H1 (cell line): ENCODE measurements around the gene MGAT5. TPM values are rescaled to one million over a fixed set of nuclear protein-coding genes. Genes with fewer than 3 reads are reported as not detected.

ENCODE experiments used
- CTCF ChIA-PET: fragments of 300-600 bp; sonication (Branson Sonifier 250); formaldehyde crosslinking; loops from one replicate; lab custom pipeline; 2021; ENCODE audit not compliant: partially characterized antibody; lab: Charles Lee
- POLR2A ChIA-PET: fragments of 300-600 bp; sonication (Branson Sonifier 250); formaldehyde crosslinking; loops from one replicate; lab custom pipeline; 2021; ENCODE audit warnings: inconsistent platforms; ENCODE audit not compliant: partially characterized antibody; lab: Charles Lee
- DNase-seq, 2 experiments: peaks; one replicate each; pipeline versions ENCODE4 v3.0.0 to v3.0.0-alpha.2; 2010 to 2022; ENCODE audit warnings: low spot score in 2 of 2, low read depth in 1 of 2, mixed read lengths in 1 of 2
- FAIRE-seq: peaks from 2 replicates; lab custom pipeline; 2011; peaks lifted over from hg19 to GRCh38; lab: Jason Lieb, UNC
- H2AFZ ChIP-seq: 2 replicates; pipeline ENCODE4 v1.8.1; 2012; ENCODE audit warnings: low read length, inconsistent platforms
- H2AK5ac ChIP-seq: 2 replicates; pipeline ENCODE4 v1.6.1; 2013; ENCODE audit warnings: low read depth, low read length
- H2BK120ac ChIP-seq: replicated peaks from 2 replicates; pipeline ENCODE3; 2013; ENCODE audit warnings: low read depth, low read length, inconsistent platforms
- H2BK12ac ChIP-seq: 2 replicates; pipeline ENCODE4 v1.6.1; 2013; ENCODE audit warnings: low read depth, low read length
- H2BK15ac ChIP-seq: 2 replicates; pipeline ENCODE4 v1.6.1; 2013; ENCODE audit warnings: low read length
- H2BK20ac ChIP-seq: 2 replicates; pipeline ENCODE4 v1.6.1; 2013; ENCODE audit warnings: low read length
- H2BK5ac ChIP-seq: 2 replicates; pipeline ENCODE4 v1.6.1; 2013; ENCODE audit warnings: low read depth, low read length
- H3K14ac ChIP-seq: 2 replicates; pipeline ENCODE4 v1.6.1; 2013; ENCODE audit warnings: inconsistent platforms; ENCODE audit not compliant: insufficient read length
- H3K18ac ChIP-seq: 2 replicates; pipeline ENCODE4 v1.6.1; 2013; ENCODE audit warnings: low read length; ENCODE audit errors: extremely low read depth
- H3K23ac ChIP-seq: 2 replicates; pipeline ENCODE4 v1.6.1; 2013; ENCODE audit warnings: inconsistent platforms; ENCODE audit not compliant: insufficient read length
- H3K23me2 ChIP-seq: 2 replicates; pipeline ENCODE4 v1.6.1; 2013; ENCODE audit warnings: low read depth, low read length
- H3K27ac ChIP-seq: 2 replicates; pipeline ENCODE4 v1.6.1; 2011; ENCODE audit warnings: low read depth, low read length, inconsistent platforms
- H3K27me3 ChIP-seq, 4 experiments: replicated peaks in 1 of 4; 1 replicate in 1 of 4; 2 replicates in 3 of 4; pipeline versions ENCODE4 v1.6.1 to v1.8.1; 2011 to 2013; ENCODE audit warnings: low read length in 3 of 4, mild to moderate bottlenecking in 3 of 4, inconsistent platforms in 2 of 4, mixed read lengths in 2 of 4, moderate library complexity in 1 of 4; ENCODE audit not compliant: control insufficient read depth in 3 of 4, insufficient read depth in 3 of 4; ENCODE audit errors: extremely low read depth in 1 of 4
- H3K36me3 ChIP-seq, 4 experiments: 2 replicates each; pipeline versions ENCODE4 v1.6.1 to v1.8.1; 2011 to 2013; ENCODE audit warnings: mild to moderate bottlenecking in 4 of 4, low read length in 3 of 4, moderate library complexity in 2 of 4, control low read depth in 1 of 4, inconsistent platforms in 1 of 4; ENCODE audit not compliant: insufficient read depth in 4 of 4, control insufficient read depth in 2 of 4
- H3K4ac ChIP-seq: replicated peaks from 2 replicates; pipeline ENCODE3; 2013; ENCODE audit warnings: low read length, low read depth, mixed read lengths, inconsistent platforms; ENCODE audit not compliant: insufficient read length
- H3K4me1 ChIP-seq, 4 experiments: replicated peaks in 1 of 4; 1 replicate in 1 of 4; 2 replicates in 3 of 4; pipeline versions ENCODE4 v1.6.1 to v1.8.1; 2011 to 2013; ENCODE audit warnings: low read length in 3 of 4, inconsistent platforms in 2 of 4, mixed read lengths in 1 of 4; ENCODE audit not compliant: insufficient read depth in 4 of 4, control insufficient read depth in 3 of 4
- H3K4me2 ChIP-seq, 2 experiments: 2 replicates each; pipeline versions ENCODE4 v1.6.1 to v1.8.1; 2011 to 2013; ENCODE audit warnings: low read depth in 2 of 2, low read length in 2 of 2, control low read depth in 1 of 2, inconsistent platforms in 1 of 2, mild to moderate bottlenecking in 1 of 2; ENCODE audit not compliant: insufficient read depth in 1 of 2
- H3K4me3 ChIP-seq, 4 experiments: fragments of 200-600, 300-600 bp in 1 of 4; sonication (generic), shearing (Covaris generic), sonication (Bioruptor Twin) in 1 of 4; 2 replicates each; pipeline versions ENCODE4 v1.5.1 to v1.8.1; 2011 to 2016; ENCODE audit warnings: low read length in 4 of 4, low read depth in 3 of 4, control low read depth in 2 of 4, inconsistent platforms in 2 of 4, mild to moderate bottlenecking in 2 of 4, mixed read lengths in 1 of 4, moderate library complexity in 1 of 4; ENCODE audit not compliant: insufficient read depth in 2 of 4; ENCODE audit errors: extremely low read depth in 1 of 4
- H3K56ac ChIP-seq: replicated peaks from 2 replicates; pipeline ENCODE3; 2013; ENCODE audit warnings: low read depth, mild to moderate bottlenecking, mixed read lengths, low read length, inconsistent platforms; ENCODE audit not compliant: insufficient read length
- H3K79me1 ChIP-seq: 2 replicates; pipeline ENCODE4 v1.6.1; 2013; ENCODE audit warnings: low read depth, low read length, control low read depth
- H3K79me2 ChIP-seq, 2 experiments: 2 replicates each; pipeline versions ENCODE4 v1.6.1 to v1.8.1; 2012 to 2013; ENCODE audit warnings: low read length in 2 of 2, mild to moderate bottlenecking in 2 of 2, inconsistent platforms in 1 of 2; ENCODE audit not compliant: insufficient read depth in 2 of 2, control insufficient read depth in 1 of 2
- H3K9ac ChIP-seq, 4 experiments: replicated peaks in 1 of 4; 1 replicate in 1 of 4; 2 replicates in 3 of 4; pipeline versions ENCODE4 v1.6.1 to v1.8.1; 2011 to 2013; ENCODE audit warnings: low read depth in 3 of 4, low read length in 3 of 4, control low read depth in 2 of 4, mild to moderate bottlenecking in 2 of 4, moderate library complexity in 2 of 4, inconsistent platforms in 1 of 4; ENCODE audit errors: extremely low read depth in 1 of 4
- H3K9me3 ChIP-seq, 2 experiments: 2 replicates each; pipeline versions ENCODE4 v1.6.1 to v1.8.1; 2012 to 2013; ENCODE audit warnings: mild to moderate bottlenecking in 2 of 2, moderate library complexity in 2 of 2, control low read depth in 1 of 2, inconsistent platforms in 1 of 2, low read depth in 1 of 2, low read length in 1 of 2, mixed read lengths in 1 of 2; ENCODE audit not compliant: insufficient read depth in 2 of 2
- H4K20me1 ChIP-seq, 2 experiments: replicated peaks in 1 of 2; 2 replicates each; pipeline versions ENCODE3 to v1.8.1; 2011 to 2013; ENCODE audit warnings: inconsistent platforms in 2 of 2, low read length in 2 of 2, mild to moderate bottlenecking in 1 of 2; ENCODE audit not compliant: insufficient read depth in 2 of 2, control insufficient read depth in 1 of 2
- H4K5ac ChIP-seq: 2 replicates; pipeline ENCODE4 v1.6.1; 2013; ENCODE audit warnings: low read length, low read depth, mixed read lengths, inconsistent platforms; ENCODE audit not compliant: insufficient read length
- H4K8ac ChIP-seq: 2 replicates; pipeline ENCODE4 v1.8.0; 2013; ENCODE audit warnings: mild to moderate bottlenecking, moderate library complexity, low read length, inconsistent platforms; ENCODE audit not compliant: insufficient read depth; ENCODE audit errors: extremely low read depth
- H4K91ac ChIP-seq: replicated peaks from 2 replicates; pipeline ENCODE3; 2013; ENCODE audit warnings: low read length, mixed read lengths, inconsistent platforms; ENCODE audit not compliant: insufficient read length
- BRCA1 ChIP-seq: IDR thresholded peaks from 2 replicates; pipeline ENCODE4 v1.6.1; 2012; ENCODE audit warnings: low read depth, low read length, improper control_type of control experiment
- CHD1 ChIP-seq: IDR thresholded peaks from 2 replicates; pipeline ENCODE4 v1.6.1; 2012; ENCODE audit warnings: low read depth, low read length, improper control_type of control experiment
- CTBP2 ChIP-seq: IDR thresholded peaks from 2 replicates; pipeline ENCODE4 v1.7.0; 2011; ENCODE audit warnings: borderline replicate concordance, mild to moderate bottlenecking, moderate library complexity, mixed read lengths, low read length; ENCODE audit not compliant: insufficient read depth, insufficient read length
- GABPA ChIP-seq: IDR thresholded peaks from 2 replicates; pipeline ENCODE4 v1.6.1; 2011; ENCODE audit warnings: mild to moderate bottlenecking, low read length, moderate library complexity, borderline replicate concordance; ENCODE audit not compliant: insufficient read depth
- GTF2F1 ChIP-seq: IDR thresholded peaks from 2 replicates; pipeline ENCODE4 v1.6.1; 2012; ENCODE audit warnings: low read depth, low read length, improper control_type of control experiment, borderline replicate concordance
- HDAC6 ChIP-seq: IDR thresholded peaks from one replicate; pipeline ENCODE4 v1.7.1; 2012; ENCODE audit warnings: low read depth, mild to moderate bottlenecking, inconsistent platforms, low read length, moderate library complexity
- PHF8 ChIP-seq: fragments of 200-600 bp; sonication (generic); conservative IDR thresholded peaks from 2 replicates; pipeline ENCODE4 v1.7.1; 2012; ENCODE audit warnings: low read depth, mild to moderate bottlenecking, inconsistent platforms, low read length, moderate library complexity
- RAD21 ChIP-seq, 2 experiments: IDR thresholded peaks in 1 of 2; conservative IDR thresholded peaks in 1 of 2; 2 replicates each; pipeline ENCODE4 v1.6.1; 2011; ENCODE audit warnings: low read depth in 2 of 2, low read length in 2 of 2, improper control_type of control experiment in 1 of 2, inconsistent platforms in 1 of 2, mild to moderate bottlenecking in 1 of 2, moderate library complexity in 1 of 2
- TBP ChIP-seq: IDR thresholded peaks from 2 replicates; pipeline ENCODE4 v1.6.1; 2011; ENCODE audit warnings: low read depth, low read length, improper control_type of control experiment
- ZNF274 ChIP-seq: IDR thresholded peaks from 2 replicates; pipeline ENCODE4 v1.7.0; 2012; ENCODE audit warnings: low read length, borderline replicate concordance; ENCODE audit errors: extremely low read depth
- WGBS, 2 experiments: shearing (Covaris generic) in 1 of 2; methylation state at CpG; one replicate each; pipeline versions ENCODE4 v1.1.6 to v1.1.7; 2013 to 2015; ENCODE audit warnings: low lambda C conversion rate in 2 of 2, mixed read lengths in 2 of 2, inconsistent platforms in 1 of 2, low coverage in 1 of 2, missing lambda C conversion rate in 1 of 2; ENCODE audit not compliant: insufficient replicate concordance in 2 of 2, insufficient coverage in 1 of 2, insufficient read length in 1 of 2; ENCODE audit errors: extremely low coverage in 1 of 2, missing lambda C conversion rate in 1 of 2; 5-methylcytosine and 5-hydroxymethylcytosine counted together
- polyA plus RNA-seq, 7 experiments: library from polyadenylated mRNA; depleted of rRNA in 3 of 7; stranded (reverse) in 5 of 7; unstranded in 2 of 7; fragments of >200 nt in 5 of 7; fragments of 200-250 nt in 2 of 7; gene quantifications; 1 replicate in 5 of 7; 2 replicates in 1 of 7; 4 replicates in 1 of 7; pipeline versions ENCODE4 v1.2.1 to v1.2.3, GENCODE V29; 2011 to 2013; ENCODE audit warnings: missing spikeins in 2 of 7, mixed read lengths in 2 of 7
- total RNA-seq: library from RNA; stranded (reverse); fragmentation: NEBNext Ultra II Directional; extraction: Animal tissue kit (Norgen Biotek cat#: 25700); gene quantifications from 2 replicates; pipeline ENCODE4 v1.2.1, GENCODE V29; 2021

The MGAT5 gene
- total and polyA plus RNA-seq, 2 of the 8 experiments (the other 6 are each of a cell fraction or from before 2014, with no cell fraction given): 11.2 to 49.2 TPM

GRCh38 chr2:134493797-134494196 is 239.9 kb downstream of the MGAT5 start:
- Histone ChIP-seq H3K4me2 (no peak overlapping the region), H3K36me3 (no peaks in the 10 kb centered on the region), H3K23ac (no peak overlapping the region), H4K20me1 (no peaks in the 10 kb centered on the region), H3K79me1 (no peaks in the 10 kb centered on the region), H3K27me3 (no peaks in the 10 kb centered on the region), H2AFZ (no peak overlapping the region), H3K14ac (no peak overlapping the region), H2AK5ac (no peak overlapping the region), H2BK12ac (no peak overlapping the region), H3K4me3 (no peak overlapping the region), H3K79me2 (no peaks in the 10 kb centered on the region), H2BK5ac (no peak overlapping the region), H3K9me3 (no peaks in the 10 kb centered on the region), H3K9ac (no peak overlapping the region), H2BK120ac (no peak overlapping the region), H4K8ac (no peak overlapping the region), H3K27ac (no peak overlapping the region), H4K91ac (no peak overlapping the region), H3K4ac (no peak overlapping the region), H4K5ac (no peak overlapping the region), H2BK15ac (no peak overlapping the region), H3K4me1 (no peaks in the 10 kb centered on the region; a peak in 1 of 7 replicates), H3K56ac (no peak overlapping the region), H2BK20ac (no peak overlapping the region), H3K23me2 (no peaks in the 10 kb centered on the region), H3K18ac (no peak overlapping the region)
- CTCF ChIA-PET: interaction anchor here (1.6 kb wide), 1 partner anchor 43 kb away, joined by 4 read pairs; no protein-coding TSS in a partner anchor
- WGBS, 2 experiments: 85% methylated on average over 4 of the region's 4 CpGs; no CpG with 5 or more reads in 1 of the 2 experiments
- POLR2A ChIA-PET: no interaction called here
- TF ChIP-seq ZNF274 (no peak), GTF2F1 (no peak), CHD1 (no peak), CTBP2 (no peak), PHF8 (no peak), BRCA1 (no peak), HDAC6 (no peak), GABPA (no peak), RAD21 (IDR thresholded peaks at IDR 0.05 in 1 of 2, conservative IDR thresholded peaks at IDR 0.05 in 1 of 2; ENCODE audit: low read depth in 2 of 2, low read length in 2 of 2) (no peak), TBP (no peak)
- no peak for FAIRE-seq
- no peak for DNase-seq
